ENCODE data around the gene PAH.

The PAH gene

DNA sequence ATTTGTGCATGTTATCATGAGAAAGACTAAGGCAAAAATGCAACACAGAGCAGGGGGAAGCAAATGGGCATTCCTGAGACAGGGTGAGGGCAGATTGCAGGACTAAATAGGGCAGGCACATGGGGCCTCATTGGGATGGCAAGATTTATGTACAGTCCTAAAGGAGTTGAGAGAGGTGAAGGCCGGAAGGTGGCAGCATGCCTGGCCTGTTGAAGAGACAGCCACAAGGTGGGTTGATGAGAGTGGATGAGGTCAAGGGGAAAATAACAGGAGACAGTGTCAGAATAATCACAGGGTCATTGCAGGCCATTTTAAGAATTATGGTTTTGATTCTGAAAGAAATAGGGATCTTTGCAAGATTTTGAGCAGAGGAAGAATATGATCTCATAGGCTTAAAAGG lies 21.0 kb downstream of the PAH start:
- no peak overlapping the region for H3K9ac ChIP-seq
- H3K27me3 ChIP-seq (ENCODE audit: control insufficient read depth, insufficient read depth, low read length), result peaks cover 3% of the 10 kb centered on the region
- no peak overlapping the region for H3K4me3 ChIP-seq (ENCODE audit: low read depth, low read length)
- H3K4me1 ChIP-seq, result no peaks in the 10 kb centered on the region
- TF ChIP-seq, protein P1, sequence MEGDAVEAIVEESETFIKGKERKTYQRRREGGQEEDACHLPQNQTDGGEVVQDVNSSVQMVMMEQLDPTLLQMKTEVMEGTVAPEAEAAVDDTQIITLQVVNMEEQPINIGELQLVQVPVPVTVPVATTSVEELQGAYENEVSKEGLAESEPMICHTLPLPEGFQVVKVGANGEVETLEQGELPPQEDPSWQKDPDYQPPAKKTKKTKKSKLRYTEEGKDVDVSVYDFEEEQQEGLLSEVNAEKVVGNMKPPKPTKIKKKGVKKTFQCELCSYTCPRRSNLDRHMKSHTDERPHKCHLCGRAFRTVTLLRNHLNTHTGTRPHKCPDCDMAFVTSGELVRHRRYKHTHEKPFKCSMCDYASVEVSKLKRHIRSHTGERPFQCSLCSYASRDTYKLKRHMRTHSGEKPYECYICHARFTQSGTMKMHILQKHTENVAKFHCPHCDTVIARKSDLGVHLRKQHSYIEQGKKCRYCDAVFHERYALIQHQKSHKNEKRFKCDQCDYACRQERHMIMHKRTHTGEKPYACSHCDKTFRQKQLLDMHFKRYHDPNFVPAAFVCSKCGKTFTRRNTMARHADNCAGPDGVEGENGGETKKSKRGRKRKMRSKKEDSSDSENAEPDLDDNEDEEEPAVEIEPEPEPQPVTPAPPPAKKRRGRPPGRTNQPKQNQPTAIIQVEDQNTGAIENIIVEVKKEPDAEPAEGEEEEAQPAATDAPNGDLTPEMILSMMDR (IDR thresholded peaks at IDR 0.05), result no peak
- no peaks in the 10 kb centered on the region for H3K36me3 ChIP-seq (ENCODE audit: control insufficient read depth, insufficient read depth, low read length)
- no peak overlapping the region for H2AFZ ChIP-seq
- no peaks in the 10 kb centered on the region for H3K79me2 ChIP-seq
- H3K4me2 ChIP-seq (ENCODE audit: low read length), result no peak overlapping the region
- no peaks in the 10 kb centered on the region for H3K9me3 ChIP-seq (ENCODE audit: control insufficient read depth, low read length)
- H3K27ac ChIP-seq, result no peak overlapping the region

DNA sequence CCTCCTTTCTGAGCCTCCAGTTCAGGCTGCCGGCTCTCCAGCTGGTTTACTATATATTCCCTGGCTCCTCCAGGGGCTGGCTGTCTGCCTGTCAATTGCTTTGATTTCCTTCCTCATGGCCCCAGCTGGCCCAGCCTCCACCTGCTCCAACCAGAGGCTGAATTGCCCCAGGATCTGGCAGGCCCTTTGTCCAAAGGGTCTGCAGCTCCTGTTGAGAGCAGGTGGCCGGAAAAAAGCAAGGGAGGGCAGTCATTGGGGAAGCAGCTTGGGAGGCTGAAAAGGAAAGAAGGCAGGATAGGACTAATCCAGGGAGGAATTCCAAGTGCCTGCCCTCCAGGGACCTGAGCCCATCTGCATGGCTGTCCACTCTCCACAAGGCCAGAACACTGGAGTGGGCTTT lies 25.3 kb downstream of the PAH start:
- H3K27ac ChIP-seq, result no peak overlapping the region
- H3K4me3 ChIP-seq (ENCODE audit: low read depth, low read length), result no peak overlapping the region
- H3K79me2 ChIP-seq, result no peaks in the 10 kb centered on the region
- H3K27me3 ChIP-seq (ENCODE audit: control insufficient read depth, insufficient read depth, low read length), result no peaks in the 10 kb centered on the region
- H3K4me2 ChIP-seq (ENCODE audit: low read length), result no peak overlapping the region
- H3K9me3 ChIP-seq (ENCODE audit: control insufficient read depth, low read length), result no peaks in the 10 kb centered on the region
- H3K36me3 ChIP-seq (ENCODE audit: control insufficient read depth, insufficient read depth, low read length), result no peaks in the 10 kb centered on the region
- no peaks in the 10 kb centered on the region for H3K4me1 ChIP-seq
- no peak overlapping the region for H2AFZ ChIP-seq
- TF ChIP-seq, protein P1 (IDR thresholded peaks at IDR 0.05), result no peak
- H3K9ac ChIP-seq, result no peak overlapping the region

DNA sequence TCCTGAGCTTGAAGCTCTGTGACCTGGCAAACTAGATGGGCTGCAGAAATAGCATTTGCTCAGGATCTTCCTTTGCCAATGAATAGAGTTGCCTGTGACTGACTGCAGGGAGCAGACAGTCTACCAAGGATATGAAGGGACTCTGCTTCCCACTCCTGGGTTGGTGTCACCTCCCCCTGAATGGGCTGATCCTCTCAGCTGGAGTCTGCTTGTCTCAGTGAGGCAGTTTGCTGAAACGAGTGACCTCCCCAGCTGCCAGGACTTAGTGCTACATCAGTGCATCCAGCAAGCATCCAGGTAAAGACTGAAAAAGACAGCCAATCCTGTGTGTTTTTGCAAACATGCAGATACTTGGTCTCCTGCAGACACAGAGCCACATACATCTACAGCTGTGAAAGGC lies 28.5 kb downstream of the PAH start:
- TF ChIP-seq, protein P1 (IDR thresholded peaks at IDR 0.05), result no peak
- no peak overlapping the region for H3K4me2 ChIP-seq (ENCODE audit: low read length)
- H3K4me1 ChIP-seq, result no peaks in the 10 kb centered on the region

DNA sequence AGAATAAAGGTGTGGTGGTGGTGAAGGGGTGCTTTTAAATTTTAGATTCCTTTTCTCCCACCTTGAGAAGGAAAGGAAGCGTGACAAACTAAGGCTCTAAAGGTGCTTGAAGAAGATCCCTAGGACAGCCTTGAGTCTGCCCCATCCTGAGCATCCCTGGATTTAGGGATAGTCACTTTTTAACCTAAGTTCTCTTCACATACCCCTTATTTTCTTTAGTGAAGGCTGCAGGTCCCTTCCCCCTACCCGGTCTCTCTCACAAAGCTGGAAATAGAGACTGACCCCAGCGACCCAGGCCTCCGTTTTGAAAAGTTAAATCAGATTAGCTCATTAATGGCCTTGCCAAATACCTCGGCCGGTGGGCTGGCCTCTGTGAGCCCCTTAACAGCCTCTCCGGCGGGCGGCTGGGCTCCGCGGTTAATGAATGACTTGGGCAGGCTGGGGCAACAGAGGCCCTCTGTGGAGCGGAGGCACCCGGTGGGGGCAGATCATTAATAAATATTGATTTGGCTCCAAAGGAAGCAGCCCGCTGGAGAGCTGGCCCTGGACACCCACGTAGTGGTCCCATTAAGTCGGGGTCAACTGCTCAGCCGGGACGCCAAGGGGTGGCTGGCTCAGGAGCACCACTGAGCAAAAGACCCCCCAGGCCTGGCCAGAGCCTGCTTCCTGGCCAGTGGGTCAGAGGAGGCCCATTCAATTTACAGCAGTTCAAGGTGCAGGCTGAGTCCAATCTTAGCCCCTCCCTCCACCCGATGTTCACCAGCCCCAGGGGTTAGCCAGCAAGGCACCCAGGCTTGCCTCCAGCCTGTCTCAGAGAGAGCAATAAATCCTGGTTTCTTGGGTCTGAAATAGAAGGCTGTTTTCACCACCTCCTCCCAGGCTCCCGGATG lies 31.8 kb downstream of the PAH start:
- no peaks in the 10 kb centered on the region for H3K4me1 ChIP-seq
- H3K4me2 ChIP-seq (ENCODE audit: low read length), result no peak overlapping the region
- no peak overlapping the region for H3K27ac ChIP-seq
- H3K36me3 ChIP-seq (ENCODE audit: control insufficient read depth, insufficient read depth, low read length), result no peaks in the 10 kb centered on the region
- H3K27me3 ChIP-seq (ENCODE audit: control insufficient read depth, insufficient read depth, low read length), result peaks cover 2% of the 10 kb centered on the region
- no peaks in the 10 kb centered on the region for H3K79me2 ChIP-seq
- H3K9ac ChIP-seq, result no peak overlapping the region
- TF ChIP-seq, protein P1 (IDR thresholded peaks at IDR 0.05), result no peak
- no peak overlapping the region for H3K4me3 ChIP-seq (ENCODE audit: low read depth, low read length)
- no peaks in the 10 kb centered on the region for H3K9me3 ChIP-seq (ENCODE audit: control insufficient read depth, low read length)
- no peak overlapping the region for H2AFZ ChIP-seq

More for the DNA sequence above, 28.5 kb downstream of the PAH start:
- H2AFZ ChIP-seq, result no peak overlapping the region
- H3K9ac ChIP-seq, result no peak overlapping the region
- H3K79me2 ChIP-seq, result no peaks in the 10 kb centered on the region
- H3K27me3 ChIP-seq (ENCODE audit: control insufficient read depth, insufficient read depth, low read length), result peaks cover 2% of the 10 kb centered on the region
- H3K36me3 ChIP-seq (ENCODE audit: control insufficient read depth, insufficient read depth, low read length), result no peaks in the 10 kb centered on the region
- no peak overlapping the region for H3K4me3 ChIP-seq (ENCODE audit: low read depth, low read length)
- no peaks in the 10 kb centered on the region for H3K9me3 ChIP-seq (ENCODE audit: control insufficient read depth, low read length)
- H3K27ac ChIP-seq, result no peak overlapping the region

Measured in parathyroid adenoma (tissue), 2 donors.